OCI-LY1 (cell line): ENCODE measurements around the gene TMEM178B.

ENCODE experiments used
- H2AFZ ChIP-seq: fragments of 200-600 bp; sonication (generic), shearing (Covaris generic); 2 replicates; pipeline ENCODE4 v1.6.0; 2014; ENCODE audit warnings: antibody characterized with exemption, mild to moderate bottlenecking, low read length
- H3F3A ChIP-seq: fragments of 200-600 bp; sonication (generic), shearing (Covaris generic); 2 replicates; pipeline ENCODE4 v1.6.0; 2014; ENCODE audit warnings: mild to moderate bottlenecking, antibody characterized with exemption, low read length, moderate library complexity; ENCODE audit not compliant: insufficient read depth
- H3K27ac ChIP-seq: fragments of 200-600 bp; sonication (generic); 2 replicates; pipeline ENCODE4 v1.5.1; 2014; ENCODE audit warnings: low read length, mixed run types, mild to moderate bottlenecking, low read depth; ENCODE audit not compliant: poor library complexity, severe bottlenecking
- H3K27me3 ChIP-seq: fragments of 200-600 bp; sonication (generic); 2 replicates; pipeline ENCODE4 v1.6.0; 2014; ENCODE audit warnings: antibody characterized with exemption, mild to moderate bottlenecking, low read length, moderate library complexity; ENCODE audit not compliant: insufficient read depth
- H3K36me3 ChIP-seq: fragments of 200-600 bp; sonication (generic); 2 replicates; pipeline ENCODE4 v1.6.1; 2014; ENCODE audit warnings: mild to moderate bottlenecking, antibody characterized with exemption, low read length, moderate library complexity, mixed read lengths; ENCODE audit not compliant: insufficient read depth
- H3K4me1 ChIP-seq: fragments of 200-600 bp; sonication (generic); 2 replicates; pipeline ENCODE4 v1.5.1; 2014; ENCODE audit warnings: mild to moderate bottlenecking, low read length, moderate library complexity; ENCODE audit not compliant: insufficient read depth, severe bottlenecking
- H3K4me2 ChIP-seq: fragments of 200-600 bp; sonication (generic), shearing (Covaris generic); 2 replicates; pipeline ENCODE4 v1.6.1; 2014; ENCODE audit warnings: low read length
- H3K4me3 ChIP-seq: fragments of 200-600 bp; sonication (generic); 2 replicates; pipeline ENCODE4 v1.5.1; 2014; ENCODE audit warnings: low read length, low read depth, mild to moderate bottlenecking, mixed read lengths; ENCODE audit not compliant: poor library complexity, severe bottlenecking
- H3K79me2 ChIP-seq: fragments of 200-600 bp; shearing (Covaris generic); 2 replicates; pipeline ENCODE4 v1.6.1; 2016; ENCODE audit warnings: mixed run types, low read length, mixed read lengths; ENCODE audit not compliant: insufficient read depth
- H3K9ac ChIP-seq: fragments of 200-600 bp; sonication (generic), shearing (Covaris generic); 2 replicates; pipeline ENCODE4 v1.6.1; 2014; ENCODE audit warnings: mild to moderate bottlenecking, low read length, mixed read lengths
- H3K9me2 ChIP-seq: fragments of 200-600 bp; sonication (generic), shearing (Covaris generic); 2 replicates; pipeline ENCODE4 v1.6.1; 2014; ENCODE audit warnings: low read depth, mild to moderate bottlenecking, low read length, mixed read lengths
- H3K9me3 ChIP-seq: fragments of 200-600 bp; shearing (Covaris generic); 2 replicates; pipeline ENCODE4 v1.6.1; 2014; ENCODE audit warnings: low read length, mixed read lengths
- H4K20me1 ChIP-seq: fragments of 200-600 bp; sonication (generic), shearing (Covaris generic); 2 replicates; pipeline ENCODE4 v1.6.0; 2016; ENCODE audit warnings: mild to moderate bottlenecking, low read length; ENCODE audit not compliant: insufficient read depth
- CTCF ChIP-seq: fragments of 200-600 bp; sonication (generic), shearing (Covaris generic); IDR thresholded peaks from 2 replicates; pipeline ENCODE4 v1.5.1; 2017; ENCODE audit warnings: mild to moderate bottlenecking, antibody characterized with exemption, low read length, moderate library complexity, mixed read lengths
- EZH2 ChIP-seq: fragments of 200-600 bp; sonication (generic), shearing (Covaris generic); IDR thresholded peaks from 2 replicates; pipeline ENCODE4 v1.8.0; 2017; ENCODE audit warnings: borderline replicate concordance, mixed run types, mild to moderate bottlenecking, antibody characterized with exemption, low read length, moderate library complexity, mixed read lengths

The TMEM178B gene

GRCh38 chr7:141275350-141275749 lies 201.5 kb downstream of the TMEM178B start:
- no peak overlapping the region for H3K4me3 ChIP-seq
- H3K27me3 ChIP-seq, result no peaks in the 10 kb centered on the region
- H3F3A ChIP-seq, result no peaks in the 10 kb centered on the region
- no peak overlapping the region for H3K9ac ChIP-seq
- TF ChIP-seq EZH2 (no peak), CTCF (no peak)
- H2AFZ ChIP-seq, result no peak overlapping the region
- no peak overlapping the region for H3K27ac ChIP-seq
- no peaks in the 10 kb centered on the region for H3K9me2 ChIP-seq
- no peak overlapping the region for H3K4me2 ChIP-seq
- H4K20me1 ChIP-seq, result no peaks in the 10 kb centered on the region
- H3K9me3 ChIP-seq, result no peaks in the 10 kb centered on the region
- H3K4me1 ChIP-seq, result no peaks in the 10 kb centered on the region
- H3K36me3 ChIP-seq, result no peaks in the 10 kb centered on the region
- H3K79me2 ChIP-seq, result no peaks in the 10 kb centered on the region

GRCh38 chr7:141276031-141276430 lies 202.2 kb downstream of the TMEM178B start:
- H4K20me1 ChIP-seq, result no peaks in the 10 kb centered on the region
- no peak overlapping the region for H3K4me3 ChIP-seq
- no peak overlapping the region for H3K27ac ChIP-seq
- H3K36me3 ChIP-seq, result no peaks in the 10 kb centered on the region
- H3K9ac ChIP-seq, result no peak overlapping the region
- no peaks in the 10 kb centered on the region for H3K79me2 ChIP-seq
- no peaks in the 10 kb centered on the region for H3K4me1 ChIP-seq
- H3K9me3 ChIP-seq, result no peaks in the 10 kb centered on the region
- no peaks in the 10 kb centered on the region for H3F3A ChIP-seq
- TF ChIP-seq EZH2 (no peak), CTCF (no peak)
- H3K4me2 ChIP-seq, result no peak overlapping the region
- H3K9me2 ChIP-seq, result no peaks in the 10 kb centered on the region
- H3K27me3 ChIP-seq, result no peaks in the 10 kb centered on the region
- H2AFZ ChIP-seq, result no peak overlapping the region

- Histone ChIP-seq H3F3A (no peaks in the 10 kb centered on the region), H3K4me3 (no peak overlapping the region), H3K79me2 (no peaks in the 10 kb centered on the region), H3K4me1 (no peaks in the 10 kb centered on the region), H2AFZ (no peak overlapping the region), H3K9ac (no peak overlapping the region), H3K36me3 (no peaks in the 10 kb centered on the region), H3K9me3 (no peaks in the 10 kb centered on the region), H3K9me2 (no peaks in the 10 kb centered on the region), H3K27me3 (no peaks in the 10 kb centered on the region), H3K4me2 (no peak overlapping the region), H3K27ac (no peak overlapping the region), H4K20me1 (no peaks in the 10 kb centered on the region)
- TF ChIP-seq CTCF (no peak), EZH2 (no peak)
Observed at GRCh38 chr7:141280100-141280499, 206.2 kb downstream of the TMEM178B start.
